K562 (cell line): ENCODE data around the gene MYH6. TPM values are rescaled to one million over a fixed set of nuclear protein-coding genes. Genes with fewer than 3 reads are reported as not detected.
A peak's percentile ranks its signal among the peaks of the same experiment; 100 is the strongest.

Source experiments
- ATAC-seq: fragments of 200-7000 bp; cut with Tn5 transposase; 3 replicates; pipeline ENCODE4 v1.9.1; 2020; ENCODE audit warnings: moderate library complexity
- BruUV-seq: library from RNA; stranded (reverse); fragments of 400-500 nt; replicated peaks from 2 replicates; lab custom pipeline; 2021; lab: Mats Ljungman, UMichigan
- CTCF ChIA-PET: fragments of 300-600 bp; formaldehyde crosslinking; extraction: SDS; loops from one replicate; lab custom pipeline; 2021; ENCODE audit warnings: low intra/inter-chr PET ratio; lab: Yijun Ruan, JAX
- POLR2A ChIA-PET: fragments of 300-600, 350-650 bp; sonication (Branson Sonifier 250); formaldehyde crosslinking; extraction: SDS; loops from one replicate; lab custom pipeline; 2021; ENCODE audit warnings: antibody characterized with exemption, inconsistent platforms; lab: Yijun Ruan, JAX
- DNase-seq, 4 experiments: peaks; one replicate each; pipeline versions ENCODE4 v3.0.0 to v3.0.0-alpha.2; 2011 to 2018; ENCODE audit warnings: low spot score in 3 of 4, mixed read lengths in 3 of 4; ENCODE audit errors: extremely low read depth in 1 of 4
- FAIRE-seq: peaks from 2 replicates; lab custom pipeline; 2011; peaks lifted over from hg19 to GRCh38; lab: Jason Lieb, UNC
- H2AFZ ChIP-seq: 2 replicates; pipeline ENCODE4 v1.6.0; 2011; ENCODE audit warnings: low read depth, low read length, control low read depth, inconsistent platforms
- H3K27ac ChIP-seq: fragments of 200-600 bp; 3 replicates; pipeline ENCODE4 v1.8.0; 2011; ENCODE audit warnings: low read depth, mild to moderate bottlenecking, control low read depth, inconsistent platforms, low read length, moderate library complexity, mixed read lengths; ENCODE audit errors: extremely low read depth
- H3K27me3 ChIP-seq, 2 experiments: fragments of 300-600 bp in 1 of 2; 2 replicates in 1 of 2; 3 replicates in 1 of 2; pipeline versions ENCODE4 v1.6.0 to v1.8.0; 2011; ENCODE audit warnings: inconsistent platforms in 2 of 2, low read length in 2 of 2, mild to moderate bottlenecking in 1 of 2, mixed read lengths in 1 of 2, moderate library complexity in 1 of 2; ENCODE audit not compliant: control insufficient read depth in 2 of 2, insufficient read depth in 2 of 2
- H3K36me3 ChIP-seq: fragments of 300-600 bp; 3 replicates; pipeline ENCODE4 v1.8.0; 2011; ENCODE audit warnings: mild to moderate bottlenecking, low read length, inconsistent platforms; ENCODE audit not compliant: control insufficient read depth, insufficient read depth
- H3K4me1 ChIP-seq, 2 experiments: fragments of 200-600 bp in 1 of 2; replicated peaks in 1 of 2; 2 replicates in 1 of 2; 3 replicates in 1 of 2; pipeline versions ENCODE4 v1.5.1 to v1.8.0; 2011; ENCODE audit warnings: inconsistent platforms in 2 of 2, low read length in 2 of 2, mild to moderate bottlenecking in 1 of 2, mixed read lengths in 1 of 2, moderate library complexity in 1 of 2; ENCODE audit not compliant: control insufficient read depth in 2 of 2, insufficient read depth in 2 of 2
- H3K4me2 ChIP-seq: 2 replicates; pipeline ENCODE4 v1.6.1; 2011; ENCODE audit warnings: low read length, control low read depth, inconsistent platforms, mixed read lengths; ENCODE audit not compliant: insufficient read depth
- H3K4me3 ChIP-seq: fragments of 200-600 bp; sonication (generic), shearing (Covaris generic); 2 replicates; pipeline ENCODE4 v1.5.1; 2016; ENCODE audit warnings: control low read depth, inconsistent platforms
- H3K79me2 ChIP-seq: fragments of 200-600 bp; 3 replicates; pipeline ENCODE4 v1.8.0; 2011; ENCODE audit warnings: low read length, inconsistent platforms; ENCODE audit not compliant: control insufficient read depth, insufficient read depth
- H3K9ac ChIP-seq, 2 experiments: 2 replicates each; pipeline versions ENCODE4 v1.6.0 to v1.6.1; 2011; ENCODE audit warnings: low read depth in 2 of 2, low read length in 2 of 2, control low read depth in 1 of 2, inconsistent platforms in 1 of 2, mild to moderate bottlenecking in 1 of 2, mixed read lengths in 1 of 2; ENCODE audit not compliant: insufficient read depth in 1 of 2
- H3K9me1 ChIP-seq: one replicate; pipeline ENCODE4 v1.6.0; 2011; ENCODE audit warnings: inconsistent platforms, mild to moderate bottlenecking, low read length, moderate library complexity; ENCODE audit not compliant: control insufficient read depth, insufficient read depth
- H3K9me3 ChIP-seq: replicated peaks from 2 replicates; pipeline ENCODE4 v1.5.1; 2011; ENCODE audit warnings: low read depth, low read length, inconsistent platforms; ENCODE audit not compliant: control insufficient read depth, insufficient read depth
- H4K20me1 ChIP-seq: replicated peaks from 2 replicates; pipeline ENCODE4 v1.6.1; 2011; ENCODE audit warnings: low read length, inconsistent platforms, mixed read lengths; ENCODE audit not compliant: control insufficient read depth, insufficient read depth
- BACH1 ChIP-seq: fragments of 200-800 bp; sonication (Bioruptor generic); IDR thresholded peaks from 2 replicates; pipeline ENCODE4 v1.6.1; 2016; ENCODE audit warnings: missing genetic modification characterization, missing compliant biosample characterization
- GABPB2 ChIP-seq: fragments of 250-450 bp; sonication (Bioruptor Pico); conservative IDR thresholded peaks from 2 replicates; pipeline ENCODE4 v1.5.1; 2021; ENCODE audit warnings: mild to moderate bottlenecking
- NFYB ChIP-seq: IDR thresholded peaks from 2 replicates; pipeline ENCODE4 v1.6.1; 2011; ENCODE audit warnings: mild to moderate bottlenecking, moderate library complexity; ENCODE audit not compliant: insufficient read length; ENCODE audit errors: extremely low read depth
- ZKSCAN1 ChIP-seq: fragments of 150-350 bp; IDR thresholded peaks from 2 replicates; pipeline ENCODE4 v1.6.1; 2016; ENCODE audit warnings: low read depth, low read length
- WGBS: fragments of 100-300 bp; shearing (Covaris generic); methylation state at CpG from one replicate; pipeline ENCODE4 v1.1.6; 2016; ENCODE audit warnings: low coverage, mixed read lengths; ENCODE audit not compliant: insufficient coverage; ENCODE audit errors: missing lambda C conversion rate; 5-methylcytosine and 5-hydroxymethylcytosine counted together
- in situ Hi-C: fragments of 300-500 bp; cut with MboI; formaldehyde crosslinking; loops from 4 replicates; pipeline ENCODE4 v1.15.0; 2018; ENCODE audit warnings: inconsistent platforms, mixed read lengths
- intact Hi-C: fragments of 100-400 bp; cut with micrococcal nuclease; formaldehyde crosslinking; loops from 2 replicates; pipeline ENCODE4 v1.14.2; 2022
- polyA plus RNA-seq, 8 experiments: library from polyadenylated mRNA; depleted of rRNA in 4 of 8; stranded (reverse) in 5 of 8; unstranded in 3 of 8; fragments of >200 nt; fragmentation: Nextera tagmentation in 2 of 8; fragmentation: Illumina TruSeq in 1 of 8; extraction: Ambion mirVana in 2 of 8; extraction: Trizol in 1 of 8; gene quantifications; 2 replicates each; pipeline versions ENCODE4 v1.2.1 to v1.2.3, GENCODE V29; 2011 to 2014; ENCODE audit warnings: inconsistent platforms in 1 of 8, missing spikeins in 1 of 8
- total RNA-seq, 7 experiments: library from RNA; depleted of rRNA in 6 of 7; stranded (reverse); fragments of >200 nt in 6 of 7; fragmentation: Illumina TruSeq in 2 of 7; extraction: Trizol in 2 of 7; gene quantifications; 2 replicates each; pipeline versions ENCODE4 v1.2.1 to v1.2.3, GENCODE V29; 2011 to 2021; ENCODE audit warnings: low replicate concordance in 1 of 7

The MYH6 gene
- total and polyA plus RNA-seq, 9 of the 15 experiments (the other 6 are each of a cell fraction or from before 2014, with no cell fraction given): not detected

GRCh38 chr14:23437133-23438100 is 29.3 kb upstream of the MYH6 start:
- Histone ChIP-seq H3K4me2 (peak overlapping the region; percentile 58), H3K36me3 (no peaks in the 10 kb centered on the region), H3K9me1 (no peaks in the 10 kb centered on the region), H2AFZ (peak overlapping the region; percentile 82), H3K79me2 (no peaks in the 10 kb centered on the region), H3K9ac (peak overlapping the region in 1 of 2 experiments; percentile 12; a peak in 2 of 4 replicates), H4K20me1 (no peaks in the 10 kb centered on the region), H3K4me1 (peaks cover 26 to 44% of the 10 kb centered on the region in 2 experiments; a peak in 4 of 5 replicates), H3K9me3 (no peaks in the 10 kb centered on the region), H3K4me3 (no peak overlapping the region), H3K27ac (peak overlapping the region; percentile 62), H3K27me3 (peaks cover 0 to 9% of the 10 kb centered on the region in 2 experiments; a peak in 2 of 5 replicates)
- peak; percentile 56 for ATAC-seq
- WGBS: 51% methylated on average over 7 of the region's 8 CpGs
- intact Hi-C loops (no loop called here), in situ Hi-C loops (no loop called here)
- TF ChIP-seq GABPB2 (CRISPR knock-in tag): no peak
- TF ChIP-seq NFYB: no peak
- 0 out of 2 replicates have a peak, but pooled peaks have one; percentile 15 for TF ChIP-seq BACH1 (tag)
- peak; percentile 72 for TF ChIP-seq ZKSCAN1
- FAIRE-seq: no peak
- DNase-seq: no peak
- ChIA-PET POLR2A (interaction anchor here (0.6 to 1.1 kb wide), 4 partner anchors 14 to 232 kb away, joined by 3 to 4 read pairs (median 4); no protein-coding TSS in a partner anchor), CTCF (no interaction called here)
- no TSS peak for BruUV-seq
